Tibial nerve (tissue), 3 donors: ENCODE measurements around the gene CEP170B.

Experiments
- CTCF ChIP-seq, 5 experiments: fragments of 200-600 bp in 3 of 5; fragments of 450-650 bp in 2 of 5; sonication (generic) in 3 of 5; IDR thresholded peaks; one replicate each; pipeline ENCODE4 v1.5.1; 2016 to 2019; ENCODE audit warnings: antibody characterized with exemption in 5 of 5, mild to moderate bottlenecking in 3 of 5, moderate library complexity in 2 of 5
- POLR2A ChIP-seq, 2 donors: fragments of 450-650 bp; IDR thresholded peaks; one replicate each; pipeline ENCODE4 v1.6.1; 2017; ENCODE audit warnings: antibody characterized with exemption in 2 of 2, mild to moderate bottlenecking in 2 of 2, moderate library complexity in 2 of 2

GRCh38 chr14:104877066-104877805 lies 12.2 kb downstream of the CEP170B start:
- TF ChIP-seq CTCF (IDR thresholded peaks at IDR 0.05) (no peak), POLR2A (IDR thresholded peaks at IDR 0.05) (no peak)
